GM12878 (cell line): ENCODE results near the gene PKP3. TPM values are rescaled to one million over a fixed set of nuclear protein-coding genes. Genes with fewer than 3 reads are reported as not detected.

Source experiments
- ATAC-seq: fragments of 200-7000 bp; cut with Tn5 transposase; 3 replicates; pipeline ENCODE4 v1.9.1; 2020; ENCODE audit warnings: mild to moderate bottlenecking, moderate library complexity
- BruUV-seq: library from RNA; stranded (reverse); fragments of 400-500 nt; replicated peaks from 2 replicates; lab custom pipeline; 2021; lab: Mats Ljungman, UMichigan
- CTCF ChIA-PET: fragments of 300-600 bp; sonication (Branson Sonifier 250); formaldehyde crosslinking; extraction: SDS; loops from one replicate; lab custom pipeline; 2021; ENCODE audit warnings: inconsistent platforms; lab: Yijun Ruan, JAX
- POLR2A ChIA-PET: fragments of 350-600 bp; formaldehyde crosslinking; extraction: SDS; loops from one replicate; lab custom pipeline; 2021; ENCODE audit warnings: inconsistent platforms; lab: Charles Lee
- RAD21 ChIA-PET: fragments of 300-600 bp; sonication (Branson Sonifier 250); formaldehyde crosslinking; loops from one replicate; lab custom pipeline; 2023; ENCODE audit warnings: antibody characterized with exemption; ENCODE audit not compliant: unreplicated experiment; lab: Charles Lee
- SMC1A ChIA-PET: fragments of 300-600 bp; sonication (Branson Sonifier 250); formaldehyde crosslinking; loops from one replicate; lab custom pipeline; 2023; ENCODE audit not compliant: unreplicated experiment, uncharacterized antibody; lab: Charles Lee
- DNase-seq: peaks from one replicate; pipeline ENCODE4 v3.0.0-alpha.2; 2011; ENCODE audit warnings: low read depth, low spot score
- FAIRE-seq: peaks from 3 replicates; lab custom pipeline; 2011; peaks lifted over from hg19 to GRCh38; lab: Jason Lieb, UNC
- H2AFZ ChIP-seq: 2 replicates; pipeline ENCODE4 v1.6.0; 2011; ENCODE audit warnings: low read depth, low read length, control low read depth; ENCODE audit not compliant: control insufficient read depth
- H3K27ac ChIP-seq: 2 replicates; pipeline ENCODE4 v1.5.1; 2011; ENCODE audit warnings: control low read depth; ENCODE audit not compliant: control insufficient read depth, insufficient read depth
- H3K27me3 ChIP-seq, 2 experiments: replicated peaks in 1 of 2; 2 replicates each; pipeline versions ENCODE4 v1.6.0 to v1.6.1; 2011; ENCODE audit warnings: low read length in 1 of 2; ENCODE audit not compliant: control insufficient read depth in 2 of 2, insufficient read depth in 2 of 2
- H3K36me3 ChIP-seq, 2 experiments: 2 replicates each; pipeline ENCODE4 v1.5.1; 2011; ENCODE audit warnings: low read length in 1 of 2; ENCODE audit not compliant: control insufficient read depth in 2 of 2, insufficient read depth in 2 of 2
- H3K4me1 ChIP-seq: 2 replicates; pipeline ENCODE4 v1.6.1; 2011; ENCODE audit warnings: mild to moderate bottlenecking, low read length, moderate library complexity, mixed read lengths; ENCODE audit not compliant: control insufficient read depth, insufficient read depth
- H3K4me2 ChIP-seq: 2 replicates; pipeline ENCODE4 v1.6.0; 2011; ENCODE audit warnings: control low read depth; ENCODE audit not compliant: control insufficient read depth, insufficient read depth
- H3K4me3 ChIP-seq: fragments of 200-600 bp; sonication (generic); 2 replicates; pipeline ENCODE4 v1.5.1; 2016
- H3K79me2 ChIP-seq: 2 replicates; pipeline ENCODE4 v1.6.0; 2011; ENCODE audit warnings: low read length; ENCODE audit not compliant: control insufficient read depth, insufficient read depth
- H3K9ac ChIP-seq: 2 replicates; pipeline ENCODE4 v1.8.0; 2011; ENCODE audit warnings: low read length, control low read depth, mixed read lengths; ENCODE audit not compliant: control insufficient read depth, insufficient read depth
- H3K9me3 ChIP-seq: replicated peaks from 3 replicates; pipeline ENCODE4 v1.5.1; 2011; ENCODE audit warnings: mild to moderate bottlenecking, low read length; ENCODE audit not compliant: control insufficient read depth, insufficient read depth
- H4K20me1 ChIP-seq: 2 replicates; pipeline ENCODE4 v1.6.0; 2011; ENCODE audit not compliant: control insufficient read depth, insufficient read depth
- CHD2 ChIP-seq: IDR thresholded peaks from 2 replicates; pipeline ENCODE4 v1.6.1; 2011; ENCODE audit warnings: low read depth, low read length, improper control_type of control experiment, borderline replicate concordance
- CHD4 ChIP-seq: fragments of 200-600 bp; sonication (generic); IDR thresholded peaks from 2 replicates; pipeline ENCODE4 v1.6.1; 2016; ENCODE audit warnings: mild to moderate bottlenecking
- EED ChIP-seq: sonication (generic); IDR thresholded peaks from 2 replicates; pipeline ENCODE4 v1.6.1; 2016; ENCODE audit warnings: antibody characterized with exemption, low read depth
- EGR1 ChIP-seq, 2 experiments: IDR thresholded peaks; 1 replicate in 1 of 2; 2 replicates in 1 of 2; pipeline ENCODE4 v1.6.1; 2011 to 2012; ENCODE audit warnings: low read depth in 2 of 2, low read length in 2 of 2, borderline replicate concordance in 1 of 2, mild to moderate bottlenecking in 1 of 2, moderate library complexity in 1 of 2
- ELK1 ChIP-seq: IDR thresholded peaks from 2 replicates; pipeline ENCODE4 v1.6.1; 2012; ENCODE audit warnings: low read depth, low read length, improper control_type of control experiment
- ETV6 ChIP-seq, 2 experiments: fragments of 450-650 bp in 1 of 2; IDR thresholded peaks in 1 of 2; conservative IDR thresholded peaks in 1 of 2; 2 replicates each; pipeline ENCODE4 v1.6.1; 2014; ENCODE audit warnings: antibody characterized with exemption in 1 of 2, borderline replicate concordance in 1 of 2, low read depth in 1 of 2, mild to moderate bottlenecking in 1 of 2, moderate library complexity in 1 of 2
- LARP7 ChIP-seq: fragments of 450-650 bp; IDR thresholded peaks from 2 replicates; pipeline ENCODE4 v1.6.1; 2017; ENCODE audit warnings: mild to moderate bottlenecking
- MXI1 ChIP-seq: fragments of 150-350 bp; IDR thresholded peaks from 2 replicates; pipeline ENCODE4 v1.6.1; 2011; ENCODE audit warnings: low read depth, mild to moderate bottlenecking, inconsistent platforms, low read length, improper control_type of control experiment
- NFYB ChIP-seq: IDR thresholded peaks from 2 replicates; pipeline ENCODE4 v1.6.1; 2011; ENCODE audit warnings: low read depth, mild to moderate bottlenecking, low read length, improper control_type of control experiment, moderate library complexity; ENCODE audit not compliant: insufficient read depth
- SPI1 ChIP-seq: IDR thresholded peaks from 2 replicates; pipeline ENCODE4 v1.6.1; 2011; ENCODE audit warnings: low read depth, mild to moderate bottlenecking, low read length, moderate library complexity, borderline replicate concordance; ENCODE audit not compliant: insufficient read depth
- TCF3 ChIP-seq: IDR thresholded peaks from 2 replicates; pipeline ENCODE4 v1.6.1; 2012; ENCODE audit warnings: low read depth, mild to moderate bottlenecking, low read length, borderline replicate concordance; ENCODE audit not compliant: insufficient read depth
- USF2 ChIP-seq: IDR thresholded peaks from 2 replicates; pipeline ENCODE4 v1.6.1; 2011; ENCODE audit warnings: low read depth, low read length, improper control_type of control experiment, borderline replicate concordance
- ZBTB33 ChIP-seq: fragments of 450-650 bp; IDR thresholded peaks from 2 replicates; pipeline ENCODE4 v1.6.1; 2017; ENCODE audit warnings: mild to moderate bottlenecking
- WGBS: methylation state at CpG from one replicate; pipeline ENCODE4 v1.1.6; 2016; ENCODE audit warnings: low lambda C conversion rate; ENCODE audit not compliant: insufficient replicate concordance, insufficient coverage; ENCODE audit errors: missing lambda C conversion rate; 5-methylcytosine and 5-hydroxymethylcytosine counted together
- in situ Hi-C: fragments of 300-500 bp; cut with MboI; formaldehyde crosslinking; loops from 9 replicates; pipeline ENCODE4 v1.14.3; 2018; ENCODE audit warnings: mixed read lengths
- intact Hi-C: fragments of 100-400 bp; cut with micrococcal nuclease; formaldehyde crosslinking; loops from one replicate; pipeline ENCODE4 v1.14.2; 2022; ENCODE audit not compliant: unreplicated experiment
- polyA plus RNA-seq, 11 experiments: library from polyadenylated mRNA; depleted of rRNA in 4 of 11; unstranded in 6 of 11; stranded (reverse) in 5 of 11; fragments of >200 nt; fragmentation: Nextera tagmentation in 4 of 11; fragmentation: Illumina TruSeq in 1 of 11; extraction: Ambion mirVana in 4 of 11; extraction: Trizol in 1 of 11; gene quantifications; 1 replicate in 1 of 11; 2 replicates in 10 of 11; pipeline versions ENCODE4 v1.2.1 to v1.2.3, GENCODE V29; 2011 to 2016; ENCODE audit warnings: inconsistent platforms in 2 of 11, missing spikeins in 2 of 11, low read depth in 1 of 11
- total RNA-seq, 4 experiments: library from RNA; depleted of rRNA in 3 of 4; stranded (reverse); fragments of >200 nt in 3 of 4; fragmentation: Illumina TruSeq in 1 of 4; extraction: Trizol in 1 of 4; gene quantifications; 2 replicates each; pipeline versions ENCODE4 v1.2.1 to v1.2.3, GENCODE V29; 2013 to 2021
- TF ChIP-seq, protein P1 (sequence below): IDR thresholded peaks from 2 replicates; pipeline ENCODE4 v1.6.1; 2012; ENCODE audit warnings: low read depth, low read length, improper control_type of control experiment

PKP3 gene
- total and polyA plus RNA-seq, 10 of the 15 experiments (the other 5 are each of a cell fraction or from before 2014, with no cell fraction given), result 0.45 to 0.90 TPM; not detected in 8

- WGBS, result 4% methylated on average over 47 of the region's 55 CpGs
- BruUV-seq, result TSS peak; percentile 55
- peaks cover 14% of the 10 kb centered on the region for H3K79me2 ChIP-seq
- 0 out of 2 replicates have a peak, but pooled peaks have one; percentile 19 for TF ChIP-seq TCF3
- TF ChIP-seq ETV6 (conservative IDR thresholded peaks at IDR 0.05 in 1 of 2, IDR thresholded peaks at IDR 0.05 in 1 of 2; ENCODE audit: borderline replicate concordance in 1 of 2, low read depth in 1 of 2), result no peak
- no peak for TF ChIP-seq NFYB
- no peak for TF ChIP-seq CHD4
- TF ChIP-seq ELK1, result no peak
- TF ChIP-seq EED, result peak; percentile 68
- TF ChIP-seq MXI1, result peak; percentile 56; the same call in 1 of the 2 replicates
- no peak for TF ChIP-seq CHD2
- TF ChIP-seq LARP7, result peak; percentile 72; the same call in 1 of the 2 replicates
- 0 out of 2 replicates have a peak, but pooled peaks have one; percentile 3 for TF ChIP-seq SPI1
- TF ChIP-seq, protein P1, sequence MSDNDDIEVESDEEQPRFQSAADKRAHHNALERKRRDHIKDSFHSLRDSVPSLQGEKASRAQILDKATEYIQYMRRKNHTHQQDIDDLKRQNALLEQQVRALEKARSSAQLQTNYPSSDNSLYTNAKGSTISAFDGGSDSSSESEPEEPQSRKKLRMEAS, result peak; percentile 79
- TF ChIP-seq EGR1 (IDR thresholded peaks at IDR 0.05; ENCODE audit: borderline replicate concordance in 1 of 2, low read depth in 2 of 2, low read length in 2 of 2), result peak in 1 of 2 experiments; percentile 24; a peak in 1 of 3 replicates
- no peak for TF ChIP-seq ZBTB33
- TF ChIP-seq USF2, result peak; percentile 14; the same call in 1 of the 2 replicates
Observed at GRCh38 chr11:447923-448731, 54.1 kb downstream of the PKP3 start.

More at GRCh38 chr11:447923-448731, 54.1 kb downstream of the PKP3 start:
- ATAC-seq, result peak; percentile 79
- FAIRE-seq, result peak; percentile 72
- CTCF ChIA-PET, result interaction anchor here (0.6 to 3.9 kb wide), 20 partner anchors 9 to 248 kb away, joined by 3 to 34 read pairs (median 6); partner anchors contain the start of genes ANO9, DEAF1, PHRF1 and SIGIRR
- SMC1A ChIA-PET, result interaction anchor here (0.9 to 2.7 kb wide), 2 partner anchors 58 to 93 kb away, joined by 3 to 12 read pairs; partner anchors contain the start of gene RNH1
- H3K27ac ChIP-seq, result peak overlapping the region; percentile 84
- peak overlapping the region; percentile 82 for H3K4me3 ChIP-seq
- H3K4me1 ChIP-seq, result peaks cover 15% of the 10 kb centered on the region
- peaks cover 2% of the 10 kb centered on the region in 2 experiments; a peak in 3 of 4 replicates for H3K36me3 ChIP-seq
- peak overlapping the region; percentile 83 for H3K9ac ChIP-seq
- no peaks in the 10 kb centered on the region for H4K20me1 ChIP-seq
- peak; percentile 54 for DNase-seq
- POLR2A ChIA-PET, result interaction anchor here (0.6 to 3.1 kb wide), 11 partner anchors 15 to 279 kb away, joined by 3 to 14 read pairs (median 4); partner anchors contain the start of genes BET1L, IFITM2, PHRF1 and RIC8A
- in situ Hi-C loops, result no loop called here
- RAD21 ChIA-PET, result interaction anchor here (0.7 to 2.7 kb wide), 10 partner anchors 8 to 278 kb away, joined by 3 to 17 read pairs (median 4); partner anchors contain the start of gene RNH1
- peak overlapping the region; percentile 96 for H3K4me2 ChIP-seq
- no peaks in the 10 kb centered on the region for H3K9me3 ChIP-seq
- peak overlapping the region; percentile 83 for H2AFZ ChIP-seq
- H3K27me3 ChIP-seq, result no peaks in the 10 kb centered on the region
- intact Hi-C loops, result loop anchor here (1.0 to 10.0 kb wide), 3 partner anchors 58 to 243 kb away; partner anchors contain the start of genes BET1L, IFITM2 and RIC8A
